ENCODE results near the gene ZNF385D.

The ZNF385D gene

GRCh38 chr3:21750831-21751391, at the start of gene ZNF385D:
TSS of gene ZNF385D (minus strand) at chr3:21751210. CDS start at chr3:21750916, 294 bp downstream.
- DNase-seq = no peak

- DNase-seq = no peak
Measured at GRCh38 chr3:21798356-21799088, 47.5 kb upstream of the ZNF385D start.

GRCh38 chr3:21795921-21796320, 44.9 kb upstream of the ZNF385D start:
- no peak for DNase-seq

- no peak for DNase-seq
Measured at GRCh38 chr3:21795152-21795837, 44.3 kb upstream of the ZNF385D start.

- no peak for DNase-seq
Measured at GRCh38 chr3:21794291-21794690, 43.3 kb upstream of the ZNF385D start.

GRCh38 chr3:21792176-21792575, 41.2 kb upstream of the ZNF385D start:
- DNase-seq = no peak

- no peak for DNase-seq
Measured at GRCh38 chr3:21791356-21791755, 40.3 kb upstream of the ZNF385D start.

GRCh38 chr3:21790466-21790865, 39.5 kb upstream of the ZNF385D start:
- DNase-seq = no peak

GRCh38 chr3:21789730-21790129, 38.7 kb upstream of the ZNF385D start:
- no peak for DNase-seq

GRCh38 chr3:21786438-21786797, 35.4 kb upstream of the ZNF385D start:
- DNase-seq = no peak

GRCh38 chr3:21785765-21786437, 34.9 kb upstream of the ZNF385D start:
- no peak for DNase-seq

GRCh38 chr3:21783839-21784238, 32.8 kb upstream of the ZNF385D start:
- no peak for DNase-seq

GRCh38 chr3:21781355-21781754, 30.3 kb upstream of the ZNF385D start:
- no peak for DNase-seq

GRCh38 chr3:21779909-21780308, 28.9 kb upstream of the ZNF385D start:
- no peak for DNase-seq

- no peak for DNase-seq
Measured at GRCh38 chr3:21778715-21779114, 27.7 kb upstream of the ZNF385D start.

GRCh38 chr3:21777821-21778220, 26.8 kb upstream of the ZNF385D start:
- DNase-seq = no peak

- no peak for DNase-seq
Measured at GRCh38 chr3:21766002-21766401, 15.0 kb upstream of the ZNF385D start.

- no peak for DNase-seq
Measured at GRCh38 chr3:21755896-21756295, 4.9 kb upstream of the ZNF385D start.

- no peak for DNase-seq
Measured at GRCh38 chr3:21754839-21755238, 3.8 kb upstream of the ZNF385D start.

GRCh38 chr3:21752749-21753347, 1.8 kb upstream of the ZNF385D start:
- no peak for DNase-seq

GRCh38 chr3:21751886-21752285, 876 bp upstream of the ZNF385D start:
- DNase-seq = no peak

GRCh38 chr3:21750080-21750696, 822 bp downstream of the ZNF385D start:
- DNase-seq = no peak

Data from inflammatory macrophage treated with lipopolysaccharide for 1 hour (primary cell).